Transverse colon (tissue), 4 donors: ENCODE measurements around the gene OSBPL10. TPM values are rescaled to one million over a fixed set of nuclear protein-coding genes. Genes with fewer than 3 reads are reported as not detected.

Experiments
- DNase-seq: peaks from one replicate; pipeline ENCODE4 v3.0.0-alpha.2; 2019
- H3K27ac ChIP-seq, 4 donors: fragments of 200-600 bp; sonication (generic); 2 replicates each; pipeline ENCODE4 v1.5.1; 2016 to 2018; ENCODE audit warnings: inconsistent platforms in 4 of 4
- H3K27me3 ChIP-seq: fragments of 200-600 bp; sonication (generic); 2 replicates; pipeline ENCODE4 v1.5.1; 2017; ENCODE audit warnings: inconsistent platforms
- H3K36me3 ChIP-seq, 4 donors: fragments of 200-600 bp; sonication (generic); 2 replicates each; pipeline ENCODE4 v1.5.1; 2017 to 2019; ENCODE audit warnings: inconsistent platforms in 4 of 4
- H3K4me1 ChIP-seq, 4 donors: fragments of 200-600 bp; sonication (generic); 2 replicates each; pipeline ENCODE4 v1.5.1; 2017 to 2020; ENCODE audit warnings: inconsistent platforms in 4 of 4
- H3K4me3 ChIP-seq, 4 donors: fragments of 200-600 bp; sonication (generic); 1 replicate in 1 of 4; 2 replicates in 3 of 4; pipeline versions ENCODE4 v1.5.1 to v1.6.1; 2017 to 2019; ENCODE audit warnings: inconsistent platforms in 4 of 4
- H3K9me3 ChIP-seq, 2 donors: fragments of 200-600 bp; sonication (generic); 2 replicates each; pipeline ENCODE4 v1.5.1; 2017 to 2019; ENCODE audit warnings: inconsistent platforms in 2 of 2
- EP300 ChIP-seq: sonication (generic); formaldehyde crosslinking; IDR thresholded peaks from one replicate; pipeline ENCODE4 v1.6.1; 2017; ENCODE audit warnings: antibody characterized with exemption, low read depth
- POLR2A ChIP-seq: fragments of 450-650 bp; IDR thresholded peaks from one replicate; pipeline ENCODE4 v1.6.1; 2016; ENCODE audit warnings: antibody characterized with exemption, mild to moderate bottlenecking, moderate library complexity
- POLR2AphosphoS5 ChIP-seq, 3 donors: sonication (generic); formaldehyde crosslinking; IDR thresholded peaks; one replicate each; pipeline ENCODE4 v1.6.1; 2016; ENCODE audit warnings: antibody characterized with exemption in 3 of 3
- WGBS, 2 donors: methylation state at CpG; one replicate each; pipeline ENCODE4 v1.1.5; 2018; ENCODE audit warnings: low coverage in 1 of 2; 5-methylcytosine and 5-hydroxymethylcytosine counted together
- in situ Hi-C, 4 donors: fragments of 200-750 bp; cut with MboI; loops; one replicate each; pipeline versions ENCODE4 v1.15.0 to v1.15.1; 2017; ENCODE audit warnings: low sequenced_read_pairs in 3 of 4, low pct_ligation_motif_present in 1 of 4, low pct_unique_long_range_greater_than_20kb in 1 of 4
- intact Hi-C: fragments of 100-400 bp; cut with DNase I; formaldehyde crosslinking; loops from one replicate; pipeline ENCODE4 v1.15.1; 2023; ENCODE audit warnings: low total_unique reads
- total RNA-seq, 4 donors: library from RNA; depleted of rRNA; stranded (reverse); fragments of >200 nt; gene quantifications; one replicate each; pipeline ENCODE4 v1.1.0, GENCODE V29; 2016
- TF ChIP-seq, protein P1 (sequence below), 5 experiments: fragments of 200-600 bp in 3 of 5; fragments of 450-650 bp in 2 of 5; sonication (generic) in 3 of 5; IDR thresholded peaks; 1 replicate in 2 of 5; 2 replicates in 3 of 5; pipeline ENCODE4 v1.5.1; 2016 to 2017; ENCODE audit warnings: antibody characterized with exemption in 5 of 5, inconsistent platforms in 3 of 5, mild to moderate bottlenecking in 2 of 5, moderate library complexity in 1 of 5

Gene OSBPL10
- total RNA-seq, 4 donors from 2014 or later: 10.0 to 34.8 (median 19.5) TPM

DNA sequence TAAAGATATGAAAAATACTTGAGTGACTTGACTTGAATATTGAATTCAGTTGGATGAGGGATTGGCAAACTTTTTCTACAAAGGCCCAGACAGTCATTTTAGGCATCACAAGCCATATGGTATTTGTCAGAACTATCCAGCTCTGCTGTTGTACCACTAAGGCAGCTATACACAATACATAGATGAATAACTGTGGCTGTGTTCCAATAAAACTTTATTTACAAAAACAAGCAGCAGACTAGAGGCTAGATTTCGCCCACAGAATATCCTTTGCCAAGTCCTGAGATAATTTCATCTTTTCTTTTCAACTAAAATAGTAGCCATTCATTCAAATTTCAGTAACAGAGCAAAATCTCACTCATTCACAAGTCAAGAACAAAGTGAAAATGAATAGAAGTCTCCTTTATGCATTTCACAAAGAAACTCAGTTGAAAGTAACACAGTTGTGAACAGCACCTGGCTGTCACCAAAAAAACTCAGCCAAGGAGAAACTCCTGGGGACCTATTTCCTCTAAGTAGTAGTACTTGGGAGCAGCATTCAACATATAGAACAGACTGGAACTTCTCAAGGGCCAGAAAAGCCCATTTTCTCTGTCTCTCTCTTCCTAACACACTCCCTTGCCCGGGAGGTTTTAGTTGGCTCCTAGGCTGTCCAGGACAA, 56.3 kb downstream of the OSBPL10 start:
- no peak overlapping the region for H3K27ac ChIP-seq
- H3K4me1 ChIP-seq: peaks cover 0 to 26% (median 13%) of the 10 kb centered on the region in 4 donors
- no peak overlapping the region for H3K4me3 ChIP-seq
- intact Hi-C loops (no loop called here), in situ Hi-C loops (no loop called here)
- H3K9me3 ChIP-seq: no peaks in the 10 kb centered on the region
- DNase-seq: no peak
- 73 to 86% methylated on average over 2 of the region's 2 CpGs for WGBS, 2 donors
- TF ChIP-seq POLR2AphosphoS5 (IDR thresholded peaks at IDR 0.05) (no peak), POLR2A (no peak), EP300 (no peak)
- TF ChIP-seq, protein P1, sequence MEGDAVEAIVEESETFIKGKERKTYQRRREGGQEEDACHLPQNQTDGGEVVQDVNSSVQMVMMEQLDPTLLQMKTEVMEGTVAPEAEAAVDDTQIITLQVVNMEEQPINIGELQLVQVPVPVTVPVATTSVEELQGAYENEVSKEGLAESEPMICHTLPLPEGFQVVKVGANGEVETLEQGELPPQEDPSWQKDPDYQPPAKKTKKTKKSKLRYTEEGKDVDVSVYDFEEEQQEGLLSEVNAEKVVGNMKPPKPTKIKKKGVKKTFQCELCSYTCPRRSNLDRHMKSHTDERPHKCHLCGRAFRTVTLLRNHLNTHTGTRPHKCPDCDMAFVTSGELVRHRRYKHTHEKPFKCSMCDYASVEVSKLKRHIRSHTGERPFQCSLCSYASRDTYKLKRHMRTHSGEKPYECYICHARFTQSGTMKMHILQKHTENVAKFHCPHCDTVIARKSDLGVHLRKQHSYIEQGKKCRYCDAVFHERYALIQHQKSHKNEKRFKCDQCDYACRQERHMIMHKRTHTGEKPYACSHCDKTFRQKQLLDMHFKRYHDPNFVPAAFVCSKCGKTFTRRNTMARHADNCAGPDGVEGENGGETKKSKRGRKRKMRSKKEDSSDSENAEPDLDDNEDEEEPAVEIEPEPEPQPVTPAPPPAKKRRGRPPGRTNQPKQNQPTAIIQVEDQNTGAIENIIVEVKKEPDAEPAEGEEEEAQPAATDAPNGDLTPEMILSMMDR (IDR thresholded peaks at IDR 0.05): no peak
- H3K27me3 ChIP-seq: no peaks in the 10 kb centered on the region
- no peaks in the 10 kb centered on the region for H3K36me3 ChIP-seq

DNA sequence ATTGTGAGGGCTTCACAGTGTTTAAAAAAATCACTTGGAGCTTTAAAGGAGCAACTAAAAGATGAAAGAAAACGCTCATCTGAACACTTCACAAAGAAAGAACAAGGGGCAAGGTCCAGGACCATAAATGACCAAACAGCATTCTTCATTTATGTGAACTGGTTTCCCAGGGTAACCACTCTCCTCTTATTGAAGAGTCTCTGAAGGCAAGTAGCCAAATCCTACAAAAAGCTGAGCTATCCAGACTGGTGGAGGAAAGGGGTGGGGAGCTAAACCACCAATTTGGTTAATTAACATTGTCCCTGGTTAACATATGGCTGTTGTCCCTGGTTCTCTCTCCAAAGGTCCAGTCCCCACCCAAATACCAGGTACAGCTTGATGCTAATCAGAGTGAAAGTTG, 58.1 kb downstream of the OSBPL10 start:
- 0 to 26% methylated on average over 1 of the region's 1 CpG for WGBS, 2 donors
- H3K27ac ChIP-seq: peak overlapping the region in 3 of 4 donors; percentile 37 to 46 (median 43)
- DNase-seq: no peak

DNA sequence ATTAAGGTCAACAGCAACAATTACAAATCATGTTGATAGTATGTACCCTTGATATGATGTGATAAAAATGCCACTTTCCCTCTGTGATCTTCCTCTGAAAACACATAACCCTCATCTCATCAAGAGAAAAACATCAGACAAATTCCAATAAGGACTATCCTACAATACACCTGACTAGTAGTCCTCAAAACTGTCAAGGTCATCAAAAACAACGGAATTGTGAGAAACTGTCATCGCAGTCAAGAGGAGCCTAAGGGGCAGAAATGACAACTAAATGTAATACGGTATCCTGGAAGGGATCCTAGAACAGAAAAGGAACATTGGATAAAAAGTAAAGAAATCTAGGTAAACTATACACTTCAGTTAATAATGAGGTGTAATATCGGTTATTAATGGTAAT, 59.2 kb downstream of the OSBPL10 start:
- TF ChIP-seq POLR2A: no peak
- TF ChIP-seq, protein P1 (IDR thresholded peaks at IDR 0.05): no peak
- no peak for TF ChIP-seq EP300
- no peak for TF ChIP-seq POLR2AphosphoS5 (IDR thresholded peaks at IDR 0.05)
- no peaks in the 10 kb centered on the region for H3K9me3 ChIP-seq
- H3K4me3 ChIP-seq: no peak overlapping the region
- 98 to 99% methylated on average over 4 of the region's 4 CpGs for WGBS, 2 donors
- peaks cover 3 to 37% (median 13%) of the 10 kb centered on the region in 4 donors for H3K4me1 ChIP-seq
- no peak for DNase-seq
- in situ Hi-C loops: no loop called here
- no peaks in the 10 kb centered on the region for H3K27me3 ChIP-seq
- no peaks in the 10 kb centered on the region for H3K36me3 ChIP-seq
- H3K27ac ChIP-seq: no peak overlapping the region
- intact Hi-C loops: no loop called here

More for the DNA sequence above, 58.1 kb downstream of the OSBPL10 start:
- TF ChIP-seq POLR2A (no peak), EP300 (no peak), POLR2AphosphoS5 (IDR thresholded peaks at IDR 0.05) (no peak)
- TF ChIP-seq, protein P1 (IDR thresholded peaks at IDR 0.05): no peak
- in situ Hi-C loops: no loop called here
- Histone ChIP-seq H3K36me3 (no peaks in the 10 kb centered on the region), H3K27me3 (no peaks in the 10 kb centered on the region), H3K4me3 (no peak overlapping the region), H3K4me1 (peaks cover 0 to 38% (median 15%) of the 10 kb centered on the region in 4 donors), H3K9me3 (no peaks in the 10 kb centered on the region)
- intact Hi-C loops: no loop called here

GRCh38 chr3:31920310-31920709, 60.8 kb downstream of the OSBPL10 start:
- Histone ChIP-seq H3K4me3 (no peak overlapping the region), H3K27me3 (no peaks in the 10 kb centered on the region), H3K36me3 (no peaks in the 10 kb centered on the region), H3K9me3 (no peaks in the 10 kb centered on the region), H3K4me1 (peaks cover 3 to 37% (median 13%) of the 10 kb centered on the region in 4 donors), H3K27ac (no peak overlapping the region)
- WGBS, 2 donors: 82 to 88% methylated on average over 1 of the region's 1 CpG
- TF ChIP-seq, protein P1 (IDR thresholded peaks at IDR 0.05): no peak
- no peak for TF ChIP-seq POLR2AphosphoS5 (IDR thresholded peaks at IDR 0.05)
- no peak for DNase-seq
- in situ Hi-C loops (no loop called here), intact Hi-C loops (no loop called here)
